ENCODE results near the gene NME7. TPM values are rescaled to one million over a fixed set of nuclear protein-coding genes. Genes with fewer than 3 reads are reported as not detected.

NME7 gene
- total and polyA plus RNA-seq, 2 experiments from 2014 or later = 22.3 to 35.3 TPM

- in situ Hi-C loops (cut with MboI) = no loop called here
- no peak overlapping the region for H3K27ac ChIP-seq
- peak; percentile 28 for DNase-seq
Observed at GRCh38 chr1:169207797-169208520, 159.6 kb downstream of the NME7 start.

GRCh38 chr1:169204157-169204556 is 163.4 kb downstream of the NME7 start:
- Histone ChIP-seq H3K4me3 (no peak overlapping the region), H3K27ac (no peak overlapping the region), H3K9ac (no peak overlapping the region), H2AFZ (no peak overlapping the region), H3K9me2 (ENCODE audit: insufficient read depth) (no peaks in the 10 kb centered on the region), H3K27me3 (replicated peaks; ENCODE audit: insufficient read depth) (no peaks in the 10 kb centered on the region), H3K4me2 (ENCODE audit: unreplicated experiment) (no peak overlapping the region), H3K9me3 (ENCODE audit: low read depth) (no peaks in the 10 kb centered on the region), H3K36me3 (ENCODE audit: low read depth) (no peaks in the 10 kb centered on the region), H3K79me2 (ENCODE audit: insufficient read depth) (no peaks in the 10 kb centered on the region), H4K20me1 (ENCODE audit: insufficient read depth) (no peaks in the 10 kb centered on the region), H3F3A (ENCODE audit: insufficient read depth) (peaks cover 4% of the 10 kb centered on the region; the same call in 1 of the 2 replicates), H3K4me1 (ENCODE audit: insufficient read depth) (peaks cover 15% of the 10 kb centered on the region)
- in situ Hi-C loops (cut with MboI) = no loop called here
- no peak for DNase-seq
- TF ChIP-seq EZH2 (IDR thresholded peaks at IDR 0.05; ENCODE audit: insufficient read depth, poor library complexity, severe bottlenecking) (no peak), EZH2phosphoT487 (IDR thresholded peaks at IDR 0.05; ENCODE audit: insufficient read depth, low read depth) (no peak)

More at GRCh38 chr1:169207797-169208520, 159.6 kb downstream of the NME7 start:
- no peak overlapping the region for H3K4me2 ChIP-seq (ENCODE audit: unreplicated experiment)
- H4K20me1 ChIP-seq (ENCODE audit: insufficient read depth) = no peaks in the 10 kb centered on the region
- no peaks in the 10 kb centered on the region for H3K36me3 ChIP-seq (ENCODE audit: low read depth)
- H3K9ac ChIP-seq = no peak overlapping the region
- 27 to 35% methylated on average over 1 of the region's 1 CpG for WGBS, 2 experiments (ENCODE audit: low coverage in 1 of 2, low lambda C conversion rate in 2 of 2, missing lambda C conversion rate in 2 of 2)
- no peak overlapping the region for H2AFZ ChIP-seq
- H3K4me3 ChIP-seq = no peak overlapping the region
- TF ChIP-seq EZH2phosphoT487 (IDR thresholded peaks at IDR 0.05; ENCODE audit: insufficient read depth, low read depth) (no peak), EZH2 (IDR thresholded peaks at IDR 0.05; ENCODE audit: insufficient read depth, poor library complexity, severe bottlenecking) (no peak)
- no peaks in the 10 kb centered on the region for H3K9me3 ChIP-seq (ENCODE audit: low read depth)
- no peaks in the 10 kb centered on the region for H3F3A ChIP-seq (ENCODE audit: insufficient read depth)
- no peaks in the 10 kb centered on the region for H3K9me2 ChIP-seq (ENCODE audit: insufficient read depth)
- no peaks in the 10 kb centered on the region for H3K27me3 ChIP-seq (replicated peaks; ENCODE audit: insufficient read depth)
- no peaks in the 10 kb centered on the region for H3K4me1 ChIP-seq (ENCODE audit: insufficient read depth)
- no peaks in the 10 kb centered on the region for H3K79me2 ChIP-seq (ENCODE audit: insufficient read depth)

- no peak overlapping the region for H3K27ac ChIP-seq
- H3K4me1 ChIP-seq (ENCODE audit: insufficient read depth) = peaks cover 15% of the 10 kb centered on the region
- H4K20me1 ChIP-seq (ENCODE audit: insufficient read depth) = no peaks in the 10 kb centered on the region
- H3K9me3 ChIP-seq (ENCODE audit: low read depth) = no peaks in the 10 kb centered on the region
- no peak for DNase-seq
- no peaks in the 10 kb centered on the region for H3K9me2 ChIP-seq (ENCODE audit: insufficient read depth)
- no peak overlapping the region for H3K4me3 ChIP-seq
- TF ChIP-seq EZH2 (IDR thresholded peaks at IDR 0.05; ENCODE audit: insufficient read depth, poor library complexity, severe bottlenecking) (no peak), EZH2phosphoT487 (IDR thresholded peaks at IDR 0.05; ENCODE audit: insufficient read depth, low read depth) (no peak)
- H2AFZ ChIP-seq = no peak overlapping the region
- H3K36me3 ChIP-seq (ENCODE audit: low read depth) = no peaks in the 10 kb centered on the region
- WGBS, 2 experiments (ENCODE audit: low coverage in 1 of 2, low lambda C conversion rate in 2 of 2, missing lambda C conversion rate in 2 of 2) = 99% methylated on average over 3 of the region's 3 CpGs
- in situ Hi-C loops (cut with MboI) = no loop called here
- no peak overlapping the region for H3K9ac ChIP-seq
- H3K79me2 ChIP-seq (ENCODE audit: insufficient read depth) = no peaks in the 10 kb centered on the region
- H3F3A ChIP-seq (ENCODE audit: insufficient read depth) = peaks cover 4% of the 10 kb centered on the region; the same call in 1 of the 2 replicates
- no peaks in the 10 kb centered on the region for H3K27me3 ChIP-seq (replicated peaks; ENCODE audit: insufficient read depth)
- no peak overlapping the region for H3K4me2 ChIP-seq (ENCODE audit: unreplicated experiment)
Observed at GRCh38 chr1:169202791-169203665, 164.6 kb downstream of the NME7 start.

GRCh38 chr1:169201084-169201619 is 166.4 kb downstream of the NME7 start:
- Histone ChIP-seq H2AFZ (no peak overlapping the region), H3K4me1 (ENCODE audit: insufficient read depth) (peaks cover 15% of the 10 kb centered on the region), H3K4me2 (ENCODE audit: unreplicated experiment) (peak overlapping the region; percentile 48), H3K36me3 (ENCODE audit: low read depth) (no peaks in the 10 kb centered on the region), H3F3A (ENCODE audit: insufficient read depth) (peaks cover 4% of the 10 kb centered on the region; the same call in 1 of the 2 replicates), H3K27ac (no peak overlapping the region), H3K4me3 (no peak overlapping the region), H3K27me3 (replicated peaks; ENCODE audit: insufficient read depth) (no peaks in the 10 kb centered on the region), H3K9me2 (ENCODE audit: insufficient read depth) (no peaks in the 10 kb centered on the region), H3K9ac (no peak overlapping the region), H4K20me1 (ENCODE audit: insufficient read depth) (no peaks in the 10 kb centered on the region), H3K9me3 (ENCODE audit: low read depth) (no peaks in the 10 kb centered on the region), H3K79me2 (ENCODE audit: insufficient read depth) (no peaks in the 10 kb centered on the region)
- in situ Hi-C loops (cut with MboI) = no loop called here
- TF ChIP-seq EZH2phosphoT487 (IDR thresholded peaks at IDR 0.05; ENCODE audit: insufficient read depth, low read depth) (no peak), EZH2 (IDR thresholded peaks at IDR 0.05; ENCODE audit: insufficient read depth, poor library complexity, severe bottlenecking) (no peak)
- peak; percentile 75 for DNase-seq
- WGBS, 2 experiments (ENCODE audit: low coverage in 1 of 2, low lambda C conversion rate in 2 of 2, missing lambda C conversion rate in 2 of 2) = 65 to 68% methylated on average over 5 of the region's 5 CpGs
